GM23338 (cell line): ENCODE results near the gene ZNF331.

Source experiments
- CREB1 ChIP-seq: fragments of 250-450 bp; sonication (Bioruptor Pico); IDR thresholded peaks from 2 replicates; pipeline ENCODE4 v1.5.0; 2020; ENCODE audit warnings: low read depth, mild to moderate bottlenecking, moderate library complexity
- EZH2 ChIP-seq: fragments of 200-600 bp; sonication (generic); IDR thresholded peaks from one replicate; pipeline ENCODE4 v1.8.0; 2017; ENCODE audit warnings: antibody characterized with exemption, mild to moderate bottlenecking, low read depth; ENCODE audit not compliant: unreplicated experiment
- EZH2phosphoT487 ChIP-seq: fragments of 200-600 bp; sonication (generic); IDR thresholded peaks from one replicate; pipeline ENCODE4 v1.8.1; 2018; ENCODE audit warnings: antibody characterized with exemption; ENCODE audit not compliant: unreplicated experiment
- JUNB ChIP-seq: IDR thresholded peaks from one replicate; pipeline ENCODE4 v1.6.1; 2016; ENCODE audit warnings: antibody characterized with exemption; ENCODE audit not compliant: unreplicated experiment
- POLR2AphosphoS5 ChIP-seq: IDR thresholded peaks from 2 replicates; pipeline ENCODE4 v1.6.1; 2016; ENCODE audit warnings: antibody characterized with exemption, low read depth
- TF ChIP-seq, protein P1 (sequence below), 2 experiments: fragments of 200-600 bp in 1 of 2; sonication (generic) in 1 of 2; conservative IDR thresholded peaks; 2 replicates each; pipeline versions ENCODE4 v1.5.1 to v1.6.1; 2016 to 2017; ENCODE audit warnings: antibody characterized with exemption in 2 of 2, low read depth in 2 of 2, mild to moderate bottlenecking in 2 of 2, moderate library complexity in 1 of 2

DNA sequence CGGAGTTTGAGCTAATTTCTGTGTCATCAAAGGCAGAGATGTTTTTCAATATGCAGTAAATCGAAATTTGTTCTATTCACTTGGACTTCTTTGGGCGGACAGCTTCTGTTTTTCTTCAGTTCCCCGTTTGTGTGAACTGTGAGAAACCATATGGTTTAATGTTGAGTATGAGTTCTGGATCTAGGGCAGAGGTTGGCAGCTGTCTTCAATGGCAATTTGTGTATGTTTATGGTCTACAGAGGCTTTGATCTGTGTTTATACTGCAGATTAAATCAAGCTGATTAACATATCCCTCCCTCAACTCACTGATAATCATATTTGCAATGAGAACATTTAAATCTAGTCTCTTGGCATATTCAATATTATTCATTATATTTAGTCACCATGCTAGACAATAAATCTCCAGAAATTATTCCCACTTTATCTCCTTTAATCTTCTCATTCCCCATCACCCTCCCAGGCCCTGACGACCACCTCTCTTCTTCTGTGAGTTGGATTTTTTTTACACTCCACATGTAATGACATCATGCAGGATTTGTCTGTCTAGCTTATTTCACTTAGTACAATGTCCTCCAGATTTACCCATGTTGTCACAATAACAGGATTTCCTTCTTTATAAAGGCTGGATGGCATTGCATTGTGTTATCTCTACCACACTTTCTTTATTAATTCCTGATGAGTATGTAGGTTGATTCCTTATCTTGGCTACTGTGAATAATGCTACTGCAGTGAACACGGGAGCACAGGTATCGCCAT is 9.0 kb downstream of the ZNF331 start:
- TF ChIP-seq CREB1 (CRISPR knock-in tag) = no peak
- TF ChIP-seq, protein P1, sequence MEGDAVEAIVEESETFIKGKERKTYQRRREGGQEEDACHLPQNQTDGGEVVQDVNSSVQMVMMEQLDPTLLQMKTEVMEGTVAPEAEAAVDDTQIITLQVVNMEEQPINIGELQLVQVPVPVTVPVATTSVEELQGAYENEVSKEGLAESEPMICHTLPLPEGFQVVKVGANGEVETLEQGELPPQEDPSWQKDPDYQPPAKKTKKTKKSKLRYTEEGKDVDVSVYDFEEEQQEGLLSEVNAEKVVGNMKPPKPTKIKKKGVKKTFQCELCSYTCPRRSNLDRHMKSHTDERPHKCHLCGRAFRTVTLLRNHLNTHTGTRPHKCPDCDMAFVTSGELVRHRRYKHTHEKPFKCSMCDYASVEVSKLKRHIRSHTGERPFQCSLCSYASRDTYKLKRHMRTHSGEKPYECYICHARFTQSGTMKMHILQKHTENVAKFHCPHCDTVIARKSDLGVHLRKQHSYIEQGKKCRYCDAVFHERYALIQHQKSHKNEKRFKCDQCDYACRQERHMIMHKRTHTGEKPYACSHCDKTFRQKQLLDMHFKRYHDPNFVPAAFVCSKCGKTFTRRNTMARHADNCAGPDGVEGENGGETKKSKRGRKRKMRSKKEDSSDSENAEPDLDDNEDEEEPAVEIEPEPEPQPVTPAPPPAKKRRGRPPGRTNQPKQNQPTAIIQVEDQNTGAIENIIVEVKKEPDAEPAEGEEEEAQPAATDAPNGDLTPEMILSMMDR (conservative IDR thresholded peaks at IDR 0.05; ENCODE audit: low read depth in 2 of 2) = no peak
- TF ChIP-seq EZH2 = no peak
- no peak for TF ChIP-seq POLR2AphosphoS5
- TF ChIP-seq EZH2phosphoT487 = no peak
- TF ChIP-seq JUNB = no peak
